HepG2 (cell line): ENCODE measurements around the gene ELAPOR1. TPM values are rescaled to one million over a fixed set of nuclear protein-coding genes. Genes with fewer than 3 reads are reported as not detected.

ENCODE experiments used
- BRD4 ChIP-seq: sonication (generic); formaldehyde crosslinking; IDR thresholded peaks from 2 replicates; pipeline ENCODE4 v1.4.0; 2020; ENCODE audit warnings: missing genetic modification reagents
- CCDC6 ChIP-seq: sonication (generic); formaldehyde crosslinking; IDR thresholded peaks from 2 replicates; pipeline ENCODE4 v1.8.1; 2022; ENCODE audit warnings: mild to moderate bottlenecking, missing genetic modification reagents, moderate library complexity
- ESRRA ChIP-seq: sonication (generic); formaldehyde crosslinking; IDR thresholded peaks from 2 replicates; pipeline ENCODE4 v1.5.1; 2020; ENCODE audit warnings: mild to moderate bottlenecking, low read depth, missing genetic modification reagents
- FOSL2 ChIP-seq: sonication (generic); formaldehyde crosslinking; IDR thresholded peaks from 2 replicates; pipeline ENCODE4 v1.4.0; 2020; ENCODE audit warnings: missing genetic modification reagents
- GABPB1 ChIP-seq: IDR thresholded peaks from 2 replicates; pipeline ENCODE4 v1.6.1; 2016; ENCODE audit warnings: mild to moderate bottlenecking, missing genetic modification reagents, moderate library complexity, missing compliant biosample characterization
- HMG20B ChIP-seq: conservative IDR thresholded peaks from 2 replicates; pipeline ENCODE4 v1.6.1; 2016; ENCODE audit warnings: missing genetic modification reagents, missing compliant biosample characterization
- JUND ChIP-seq: sonication (generic); formaldehyde crosslinking; IDR thresholded peaks from 2 replicates; pipeline ENCODE4 v1.8.0; 2022; ENCODE audit warnings: mild to moderate bottlenecking, missing genetic modification reagents
- KAT8 ChIP-seq: IDR thresholded peaks from 2 replicates; pipeline ENCODE4 v1.6.1; 2016; ENCODE audit warnings: missing genetic modification reagents, missing compliant biosample characterization
- KDM5A ChIP-seq: fragments of 200-600 bp; sonication (generic); IDR thresholded peaks from 2 replicates; pipeline ENCODE4 v1.7.0; 2018; ENCODE audit warnings: antibody characterized with exemption, mild to moderate bottlenecking, low read length, borderline replicate concordance
- NAIF1 ChIP-seq: sonication (generic); formaldehyde crosslinking; IDR thresholded peaks from 2 replicates; pipeline ENCODE4 v1.5.0; 2020; ENCODE audit warnings: mild to moderate bottlenecking, missing genetic modification reagents, borderline replicate concordance
- RAD51 ChIP-seq: fragments of 450-650 bp; IDR thresholded peaks from 2 replicates; pipeline ENCODE4 v1.6.1; 2016; ENCODE audit warnings: borderline replicate concordance
- RARA ChIP-seq: IDR thresholded peaks from 2 replicates; pipeline ENCODE4 v1.6.1; 2016; ENCODE audit warnings: missing genetic modification reagents, missing compliant biosample characterization
- RFX1 ChIP-seq: fragments of 450-650 bp; IDR thresholded peaks from 2 replicates; pipeline ENCODE4 v1.6.1; 2017
- SCMH1 ChIP-seq: sonication (generic); formaldehyde crosslinking; IDR thresholded peaks from 2 replicates; pipeline ENCODE4 v1.9.0; 2021; ENCODE audit warnings: missing genetic modification reagents, mild to moderate bottlenecking, borderline replicate concordance
- SKI ChIP-seq: fragments of 450-650 bp; IDR thresholded peaks from one replicate; pipeline ENCODE4 v1.6.1; 2018; ENCODE audit warnings: mild to moderate bottlenecking; ENCODE audit not compliant: partially characterized antibody
- SNAI1 ChIP-seq: sonication (generic); formaldehyde crosslinking; IDR thresholded peaks from 2 replicates; pipeline ENCODE4 v1.5.0; 2020; ENCODE audit warnings: mild to moderate bottlenecking, missing genetic modification reagents, borderline replicate concordance
- STAT6 ChIP-seq: sonication (generic); formaldehyde crosslinking; IDR thresholded peaks from 2 replicates; pipeline ENCODE4 v1.4.0; 2020; ENCODE audit warnings: missing genetic modification reagents, mild to moderate bottlenecking, borderline replicate concordance
- TOE1 ChIP-seq: sonication (generic); formaldehyde crosslinking; IDR thresholded peaks from 2 replicates; pipeline ENCODE4 v1.4.0; 2020; ENCODE audit warnings: mild to moderate bottlenecking, missing genetic modification reagents
- ZBTB33 ChIP-seq: sonication (generic); formaldehyde crosslinking; IDR thresholded peaks from 2 replicates; pipeline ENCODE4 v1.4.0; 2020; ENCODE audit warnings: missing genetic modification reagents
- ZBTB34 ChIP-seq: sonication (generic); formaldehyde crosslinking; IDR thresholded peaks from 2 replicates; pipeline ENCODE4 v1.8.0; 2022; ENCODE audit warnings: mild to moderate bottlenecking, missing genetic modification reagents
- ZFP82 ChIP-seq: sonication (generic); formaldehyde crosslinking; IDR thresholded peaks from 2 replicates; pipeline ENCODE4 v1.5.1; 2020; ENCODE audit warnings: mild to moderate bottlenecking, missing genetic modification reagents, borderline replicate concordance
- ZNF138 ChIP-seq: sonication (generic); formaldehyde crosslinking; IDR thresholded peaks from 2 replicates; pipeline ENCODE4 v1.5.0; 2020; ENCODE audit warnings: mild to moderate bottlenecking, low read depth, missing genetic modification reagents
- ZNF260 ChIP-seq: sonication (generic); formaldehyde crosslinking; IDR thresholded peaks from 2 replicates; pipeline ENCODE4 v1.4.0; 2020; ENCODE audit warnings: missing genetic modification reagents, low read depth, mild to moderate bottlenecking, borderline replicate concordance
- ZNF264 ChIP-seq: sonication (generic); formaldehyde crosslinking; IDR thresholded peaks from 2 replicates; pipeline ENCODE4 v1.4.0; 2020; ENCODE audit warnings: missing genetic modification reagents
- ZNF335 ChIP-seq: sonication (generic); formaldehyde crosslinking; IDR thresholded peaks from 2 replicates; pipeline ENCODE4 v1.4.0; 2020; ENCODE audit warnings: missing genetic modification reagents
- ZNF563 ChIP-seq: sonication (generic); formaldehyde crosslinking; IDR thresholded peaks from 2 replicates; pipeline ENCODE4 v1.8.0; 2022; ENCODE audit warnings: mild to moderate bottlenecking, moderate library complexity, missing genetic modification reagents
- ZNF7 ChIP-seq: IDR thresholded peaks from 2 replicates; pipeline ENCODE4 v1.6.1; 2016; ENCODE audit warnings: missing biosample characterization, missing genetic modification reagents
- ZNF766 ChIP-seq: sonication (generic); formaldehyde crosslinking; IDR thresholded peaks from 2 replicates; pipeline ENCODE4 v1.5.0; 2020; ENCODE audit warnings: missing genetic modification reagents, borderline replicate concordance
- polyA plus RNA-seq, 8 experiments: library from polyadenylated mRNA; depleted of rRNA in 3 of 8; stranded (reverse) in 7 of 8; unstranded in 1 of 8; fragments of >200 nt; fragmentation: Illumina TruSeq in 4 of 8; extraction: Trizol in 4 of 8; gene quantifications; 2 replicates each; pipeline versions ENCODE4 v1.2.1 to v1.2.3, GENCODE V29; 2011 to 2016; ENCODE audit warnings: low read depth in 4 of 8, missing spikeins in 1 of 8, mixed read lengths in 1 of 8; ENCODE audit not compliant: insufficient read depth in 1 of 8
- total RNA-seq, 5 experiments: library from RNA; depleted of rRNA; stranded (reverse); fragments of >200 nt; fragmentation: Illumina TruSeq; extraction: Trizol; gene quantifications; 2 replicates each; pipeline ENCODE4 v1.2.3, GENCODE V29; 2016; ENCODE audit warnings: low read depth in 1 of 5

Gene ELAPOR1
- total and polyA plus RNA-seq, 2 of the 13 experiments (the other 11 are each of a cell fraction or from before 2014, with no cell fraction given): 0.13 to 0.20 TPM

GRCh38 chr1:109112652-109113285 lies 1.1 kb upstream of the ELAPOR1 start (continued):
- no peak for TF ChIP-seq STAT6 (CRISPR knock-in tag)
- no peak for TF ChIP-seq ZFP82
- peak; percentile 42; the same call in 1 of the 2 replicates for TF ChIP-seq GABPB1 (CRISPR knock-in tag)
- no peak for TF ChIP-seq RARA (CRISPR knock-in tag)
- no peak for TF ChIP-seq ZBTB34
- no peak for TF ChIP-seq ZNF563 (CRISPR knock-in tag)
- TF ChIP-seq TOE1 (CRISPR knock-in tag): no peak
- TF ChIP-seq ZNF138 (CRISPR knock-in tag): no peak
- no peak for TF ChIP-seq FOSL2 (CRISPR knock-in tag)
- no peak for TF ChIP-seq ZNF335 (CRISPR knock-in tag)
- no peak for TF ChIP-seq NAIF1 (CRISPR knock-in tag)
- TF ChIP-seq JUND (CRISPR knock-in tag): no peak
- TF ChIP-seq KAT8 (CRISPR knock-in tag): no peak
- peak; percentile 80 for TF ChIP-seq RFX1
- no peak for TF ChIP-seq ZNF264
- TF ChIP-seq SNAI1 (CRISPR knock-in tag): no peak
- TF ChIP-seq ZBTB33: peak; percentile 56
- no peak for TF ChIP-seq KDM5A
- no peak for TF ChIP-seq SCMH1 (CRISPR knock-in tag)
- TF ChIP-seq ZNF260: no peak
- no peak for TF ChIP-seq BRD4 (CRISPR knock-in tag)
- TF ChIP-seq ZNF7 (CRISPR knock-in tag): no peak
- no peak for TF ChIP-seq ZNF766 (CRISPR knock-in tag)
- no peak for TF ChIP-seq CCDC6 (CRISPR knock-in tag)
- TF ChIP-seq SKI: no peak
- no peak for TF ChIP-seq RAD51
- TF ChIP-seq HMG20B (CRISPR knock-in tag): no peak
- no peak for TF ChIP-seq ESRRA
